WTC11 (cell line): ENCODE results near the gene SLC37A1. TPM values are rescaled to one million over a fixed set of nuclear protein-coding genes. Genes with fewer than 3 reads are reported as not detected.

Experiments used
- ATAC-seq: fragments of 200-7000 bp; cut with Tn5 transposase; 2 replicates; pipeline ENCODE4 v1.10.0; 2021; ENCODE audit warnings: mild to moderate bottlenecking, moderate library complexity
- CTCF ChIA-PET: fragments of 300-600 bp; sonication (Branson Sonifier 250); formaldehyde crosslinking; loops from one replicate; lab custom pipeline; 2021; ENCODE audit warnings: antibody characterized with exemption; lab: Charles Lee
- POLR2A ChIA-PET: fragments of 350-600 bp; sonication (Branson Sonifier 250); formaldehyde crosslinking; loops from one replicate; lab custom pipeline; 2021; ENCODE audit warnings: antibody characterized with exemption; lab: Charles Lee
- DNase-seq: peaks from one replicate; pipeline ENCODE4 v3.0.0; 2021; ENCODE audit warnings: low spot score
- H3K27ac Mint-ChIP-seq: 2 replicates; pipeline ENCODE4 v1.8.0; 2021; ENCODE audit warnings: mixed read lengths
- H3K27me3 Mint-ChIP-seq: 2 replicates; pipeline ENCODE4 v1.8.0; 2021; ENCODE audit warnings: low read depth, mild to moderate bottlenecking, moderate library complexity, mixed read lengths
- H3K36me3 Mint-ChIP-seq: 2 replicates; pipeline ENCODE4 v1.8.0; 2021; ENCODE audit warnings: mixed read lengths
- H3K4me1 Mint-ChIP-seq: 2 replicates; pipeline ENCODE4 v1.8.0; 2022; ENCODE audit warnings: mixed read lengths
- H3K4me3 Mint-ChIP-seq: 2 replicates; pipeline ENCODE4 v1.8.0; 2021; ENCODE audit warnings: mild to moderate bottlenecking, moderate library complexity, mixed read lengths
- H3K9me3 Mint-ChIP-seq: 2 replicates; pipeline ENCODE4 v1.8.0; 2021; ENCODE audit warnings: mixed read lengths
- FOXJ3 ChIP-seq: sonication (generic); formaldehyde crosslinking; IDR thresholded peaks from 2 replicates; pipeline ENCODE4 v1.9.0; 2021; ENCODE audit warnings: missing genetic modification reagents, mild to moderate bottlenecking, borderline replicate concordance
- FOXK1 ChIP-seq: sonication (generic); formaldehyde crosslinking; IDR thresholded peaks from 2 replicates; pipeline ENCODE4 v1.8.0; 2022; ENCODE audit warnings: mild to moderate bottlenecking, moderate library complexity, missing genetic modification reagents
- IRF2 ChIP-seq: sonication (generic); formaldehyde crosslinking; IDR thresholded peaks from 2 replicates; pipeline ENCODE4 v1.8.0; 2022; ENCODE audit warnings: low read depth, missing genetic modification reagents, borderline replicate concordance
- JAZF1 ChIP-seq: fragments of 250-450 bp; sonication (Bioruptor Pico); IDR thresholded peaks from 2 replicates; pipeline ENCODE4 v1.9.0; 2021; ENCODE audit warnings: moderate library complexity, mild to moderate bottlenecking, inconsistent platforms
- JUN ChIP-seq: sonication (generic); formaldehyde crosslinking; IDR thresholded peaks from 2 replicates; pipeline ENCODE4 v1.8.0; 2023; ENCODE audit warnings: mild to moderate bottlenecking, missing genetic modification reagents
- KAT7 ChIP-seq: sonication (generic); formaldehyde crosslinking; IDR thresholded peaks from 2 replicates; pipeline ENCODE4 v1.8.1; 2023; ENCODE audit warnings: missing genetic modification reagents, mild to moderate bottlenecking, borderline replicate concordance
- OVOL2 ChIP-seq: fragments of 250-450 bp; sonication (Bioruptor Pico); IDR thresholded peaks from 2 replicates; pipeline ENCODE4 v1.9.0; 2021; ENCODE audit warnings: mild to moderate bottlenecking, borderline replicate concordance
- RELA ChIP-seq: sonication (generic); formaldehyde crosslinking; IDR thresholded peaks from 2 replicates; pipeline ENCODE4 v1.8.1; 2022; ENCODE audit warnings: missing genetic modification reagents, mild to moderate bottlenecking, borderline replicate concordance
- SP1 ChIP-seq: sonication (generic); formaldehyde crosslinking; conservative IDR thresholded peaks from 2 replicates; pipeline ENCODE4 v1.8.1; 2022; ENCODE audit warnings: missing genetic modification reagents
- TP53 ChIP-seq: sonication (generic); formaldehyde crosslinking; IDR thresholded peaks from 2 replicates; pipeline ENCODE4 v1.8.1; 2023; ENCODE audit warnings: mild to moderate bottlenecking, missing genetic modification reagents
- ZNF219 ChIP-seq: sonication (generic); formaldehyde crosslinking; IDR thresholded peaks from 2 replicates; pipeline ENCODE4 v1.8.0; 2023; ENCODE audit warnings: missing genetic modification reagents, mild to moderate bottlenecking, borderline replicate concordance
- ZNF317 ChIP-seq: sonication (generic); formaldehyde crosslinking; IDR thresholded peaks from 2 replicates; pipeline ENCODE4 v1.8.1; 2023; ENCODE audit warnings: low read depth, mild to moderate bottlenecking, moderate library complexity, missing genetic modification reagents, borderline replicate concordance
- ZNF423 ChIP-seq: fragments of 250-450 bp; sonication (Bioruptor Pico); IDR thresholded peaks from 2 replicates; pipeline ENCODE4 v2.1.2; 2022; ENCODE audit warnings: mild to moderate bottlenecking, moderate library complexity
- total RNA-seq: library from RNA; stranded (reverse); gene quantifications from 3 replicates; pipeline ENCODE4 v1.2.3, GENCODE V29; 2021
- TF ChIP-seq, protein P1 (sequence below): fragments of 250-450 bp; sonication (Bioruptor Pico); IDR thresholded peaks from 2 replicates; pipeline ENCODE4 v1.9.0; 2021; ENCODE audit warnings: mild to moderate bottlenecking
- TF ChIP-seq, protein P2 (sequence below): fragments of 250-450 bp; sonication (Bioruptor Pico); IDR thresholded peaks from 2 replicates; pipeline ENCODE4 v1.8.0; 2021; ENCODE audit warnings: mild to moderate bottlenecking
- TF ChIP-seq, protein P3 (sequence below): sonication (generic); formaldehyde crosslinking; IDR thresholded peaks from 2 replicates; pipeline ENCODE4 v1.8.1; 2023; ENCODE audit warnings: mild to moderate bottlenecking, missing genetic modification reagents, moderate library complexity
- TF ChIP-seq, protein P4 (sequence below): fragments of 200-600 bp; IDR thresholded peaks from 2 replicates; pipeline ENCODE4 v1.8.0; 2022; ENCODE audit warnings: antibody characterized with exemption
- TF ChIP-seq, protein P5 (sequence below): sonication (generic); formaldehyde crosslinking; IDR thresholded peaks from 2 replicates; pipeline ENCODE4 v1.8.0; 2023; ENCODE audit warnings: missing genetic modification reagents
- TF ChIP-seq, protein P6 (sequence below): sonication (generic); formaldehyde crosslinking; IDR thresholded peaks from 2 replicates; pipeline ENCODE4 v1.8.1; 2023; ENCODE audit warnings: mild to moderate bottlenecking, moderate library complexity, missing genetic modification reagents
- TF ChIP-seq, protein P7 (sequence below): fragments of 250-450 bp; sonication (Bioruptor Pico); IDR thresholded peaks from 2 replicates; pipeline ENCODE4 v1.9.0; 2021; ENCODE audit warnings: moderate library complexity, mild to moderate bottlenecking, inconsistent platforms, borderline replicate concordance
- TF ChIP-seq, protein P8 (sequence below): fragments of 250-450 bp; sonication (Bioruptor Pico); IDR thresholded peaks from 2 replicates; pipeline ENCODE4 v1.9.0; 2021; ENCODE audit warnings: mild to moderate bottlenecking

The SLC37A1 gene
- total RNA-seq, 1 experiment from 2014 or later = 22.7 TPM

DNA sequence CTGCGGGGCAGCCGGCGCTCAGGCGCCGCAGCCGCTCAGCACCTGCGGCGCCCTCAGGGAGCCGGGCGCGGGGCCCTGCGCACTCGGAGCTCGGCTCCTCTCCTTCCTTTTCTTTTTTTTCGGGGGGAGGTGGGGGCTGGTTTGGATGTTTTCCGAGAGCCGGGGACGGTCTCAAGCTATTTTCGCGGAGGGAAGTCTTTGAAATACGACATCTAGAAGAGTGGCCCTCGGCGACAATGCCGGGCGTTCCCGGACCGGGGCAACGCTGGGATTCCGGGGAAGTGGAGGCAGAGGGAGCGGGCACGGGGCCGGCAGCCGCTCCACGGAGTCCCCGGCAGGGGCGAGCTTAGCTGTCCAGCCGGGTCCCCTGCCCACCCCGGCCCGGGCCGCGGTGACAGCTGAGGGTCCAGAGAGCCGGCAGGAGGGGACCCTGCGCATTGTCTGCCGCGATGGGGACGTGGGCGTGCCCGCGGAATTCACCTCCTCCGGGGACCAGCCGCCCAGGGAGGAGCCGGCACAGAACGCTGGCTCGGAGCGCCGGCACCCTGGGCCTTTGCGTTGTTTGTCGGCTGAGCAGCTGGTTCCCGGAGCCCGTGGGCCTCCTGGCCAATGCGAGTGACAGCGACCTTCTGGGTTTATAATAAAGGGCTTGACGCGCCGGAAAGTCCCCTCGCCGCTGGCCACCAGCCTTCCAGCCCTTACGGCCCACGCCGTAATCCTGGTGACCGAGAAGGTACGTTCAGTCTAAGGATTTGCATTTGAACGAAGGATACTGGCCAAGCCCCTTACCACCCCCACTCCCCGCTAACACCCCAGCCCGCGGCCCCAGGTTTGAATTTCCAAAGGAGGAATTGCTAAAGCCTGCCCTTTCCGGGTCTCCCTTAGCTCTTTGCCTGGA lies 582 bp downstream of the SLC37A1 start:
- Mint-ChIP-seq H3K9me3 (no peaks in the 10 kb centered on the region), H3K27ac (peak overlapping the region; percentile 50), H3K27me3 (peaks cover 16% of the 10 kb centered on the region), H3K4me1 (peaks cover 40% of the 10 kb centered on the region), H3K36me3 (peaks cover 13% of the 10 kb centered on the region), H3K4me3 (peak overlapping the region; percentile 71)
- TF ChIP-seq RELA (CRISPR knock-in tag) (no peak), ZNF423 (CRISPR knock-in tag) (0 out of 2 replicates have a peak, but pooled peaks have one; percentile 21)
- POLR2A ChIA-PET = no interaction called here
- CTCF ChIA-PET = interaction anchor here (0.9 to 1.5 kb wide), 7 partner anchors 10 to 280 kb away, joined by 3 to 6 read pairs (median 4); no protein-coding TSS in a partner anchor
- ATAC-seq = peak; percentile 65
- DNase-seq = peak; percentile 71

DNA sequence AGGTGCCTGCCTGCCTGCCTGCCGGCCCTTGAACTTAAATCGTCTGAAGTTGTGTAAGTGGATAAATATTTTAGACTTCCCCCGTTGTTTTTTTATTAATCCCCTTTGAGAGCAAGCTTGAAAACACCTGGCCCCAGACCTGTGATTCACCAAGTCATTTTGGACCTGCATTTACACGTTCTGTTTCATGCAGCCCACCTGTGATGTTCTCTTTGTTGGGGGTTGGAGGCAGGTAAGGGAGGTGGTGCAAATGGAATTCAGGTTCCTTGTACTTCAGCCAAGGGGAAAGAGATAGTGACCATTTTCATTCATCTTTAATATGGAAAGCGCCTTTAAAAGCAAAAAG lies 1.2 kb downstream of the SLC37A1 start:
- ChIA-PET POLR2A (no interaction called here), CTCF (interaction anchor here (0.9 to 1.4 kb wide), 5 partner anchors 48 to 280 kb away, joined by 3 to 6 read pairs (median 4); no protein-coding TSS in a partner anchor)
- peaks cover 40% of the 10 kb centered on the region for H3K4me1 Mint-ChIP-seq
- TF ChIP-seq SP1 (CRISPR knock-in tag) = no peak
- TF ChIP-seq, protein P1, sequence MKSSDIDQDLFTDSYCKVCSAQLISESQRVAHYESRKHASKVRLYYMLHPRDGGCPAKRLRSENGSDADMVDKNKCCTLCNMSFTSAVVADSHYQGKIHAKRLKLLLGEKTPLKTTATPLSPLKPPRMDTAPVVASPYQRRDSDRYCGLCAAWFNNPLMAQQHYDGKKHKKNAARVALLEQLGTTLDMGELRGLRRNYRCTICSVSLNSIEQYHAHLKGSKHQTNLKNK (CRISPR knock-in tag) = no peak
- TF ChIP-seq, protein P2, sequence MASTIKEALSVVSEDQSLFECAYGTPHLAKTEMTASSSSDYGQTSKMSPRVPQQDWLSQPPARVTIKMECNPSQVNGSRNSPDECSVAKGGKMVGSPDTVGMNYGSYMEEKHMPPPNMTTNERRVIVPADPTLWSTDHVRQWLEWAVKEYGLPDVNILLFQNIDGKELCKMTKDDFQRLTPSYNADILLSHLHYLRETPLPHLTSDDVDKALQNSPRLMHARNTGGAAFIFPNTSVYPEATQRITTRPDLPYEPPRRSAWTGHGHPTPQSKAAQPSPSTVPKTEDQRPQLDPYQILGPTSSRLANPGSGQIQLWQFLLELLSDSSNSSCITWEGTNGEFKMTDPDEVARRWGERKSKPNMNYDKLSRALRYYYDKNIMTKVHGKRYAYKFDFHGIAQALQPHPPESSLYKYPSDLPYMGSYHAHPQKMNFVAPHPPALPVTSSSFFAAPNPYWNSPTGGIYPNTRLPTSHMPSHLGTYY (CRISPR knock-in tag) = no peak
- TF ChIP-seq FOXJ3 (CRISPR knock-in tag) = no peak
- no peak for TF ChIP-seq JAZF1 (CRISPR knock-in tag)
- no peak for TF ChIP-seq JUN (CRISPR knock-in tag)
- TF ChIP-seq, protein P3, sequence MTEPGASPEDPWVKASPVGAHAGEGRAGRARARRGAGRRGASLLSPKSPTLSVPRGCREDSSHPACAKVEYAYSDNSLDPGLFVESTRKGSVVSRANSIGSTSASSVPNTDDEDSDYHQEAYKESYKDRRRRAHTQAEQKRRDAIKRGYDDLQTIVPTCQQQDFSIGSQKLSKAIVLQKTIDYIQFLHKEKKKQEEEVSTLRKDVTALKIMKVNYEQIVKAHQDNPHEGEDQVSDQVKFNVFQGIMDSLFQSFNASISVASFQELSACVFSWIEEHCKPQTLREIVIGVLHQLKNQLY (CRISPR knock-in tag) = no peak
- no peak for TF ChIP-seq FOXK1
- TF ChIP-seq, protein P4, sequence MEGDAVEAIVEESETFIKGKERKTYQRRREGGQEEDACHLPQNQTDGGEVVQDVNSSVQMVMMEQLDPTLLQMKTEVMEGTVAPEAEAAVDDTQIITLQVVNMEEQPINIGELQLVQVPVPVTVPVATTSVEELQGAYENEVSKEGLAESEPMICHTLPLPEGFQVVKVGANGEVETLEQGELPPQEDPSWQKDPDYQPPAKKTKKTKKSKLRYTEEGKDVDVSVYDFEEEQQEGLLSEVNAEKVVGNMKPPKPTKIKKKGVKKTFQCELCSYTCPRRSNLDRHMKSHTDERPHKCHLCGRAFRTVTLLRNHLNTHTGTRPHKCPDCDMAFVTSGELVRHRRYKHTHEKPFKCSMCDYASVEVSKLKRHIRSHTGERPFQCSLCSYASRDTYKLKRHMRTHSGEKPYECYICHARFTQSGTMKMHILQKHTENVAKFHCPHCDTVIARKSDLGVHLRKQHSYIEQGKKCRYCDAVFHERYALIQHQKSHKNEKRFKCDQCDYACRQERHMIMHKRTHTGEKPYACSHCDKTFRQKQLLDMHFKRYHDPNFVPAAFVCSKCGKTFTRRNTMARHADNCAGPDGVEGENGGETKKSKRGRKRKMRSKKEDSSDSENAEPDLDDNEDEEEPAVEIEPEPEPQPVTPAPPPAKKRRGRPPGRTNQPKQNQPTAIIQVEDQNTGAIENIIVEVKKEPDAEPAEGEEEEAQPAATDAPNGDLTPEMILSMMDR = no peak
- TF ChIP-seq ZNF219 = no peak
- TF ChIP-seq IRF2 (CRISPR knock-in tag) = no peak
- TF ChIP-seq, protein P5, sequence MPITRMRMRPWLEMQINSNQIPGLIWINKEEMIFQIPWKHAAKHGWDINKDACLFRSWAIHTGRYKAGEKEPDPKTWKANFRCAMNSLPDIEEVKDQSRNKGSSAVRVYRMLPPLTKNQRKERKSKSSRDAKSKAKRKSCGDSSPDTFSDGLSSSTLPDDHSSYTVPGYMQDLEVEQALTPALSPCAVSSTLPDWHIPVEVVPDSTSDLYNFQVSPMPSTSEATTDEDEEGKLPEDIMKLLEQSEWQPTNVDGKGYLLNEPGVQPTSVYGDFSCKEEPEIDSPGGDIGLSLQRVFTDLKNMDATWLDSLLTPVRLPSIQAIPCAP (CRISPR knock-in tag) = no peak
- no peak for TF ChIP-seq ZNF317 (CRISPR knock-in tag)
- TF ChIP-seq OVOL2 (CRISPR knock-in tag) = no peak
- TF ChIP-seq KAT7 (CRISPR knock-in tag) = no peak
- TF ChIP-seq, protein P6, sequence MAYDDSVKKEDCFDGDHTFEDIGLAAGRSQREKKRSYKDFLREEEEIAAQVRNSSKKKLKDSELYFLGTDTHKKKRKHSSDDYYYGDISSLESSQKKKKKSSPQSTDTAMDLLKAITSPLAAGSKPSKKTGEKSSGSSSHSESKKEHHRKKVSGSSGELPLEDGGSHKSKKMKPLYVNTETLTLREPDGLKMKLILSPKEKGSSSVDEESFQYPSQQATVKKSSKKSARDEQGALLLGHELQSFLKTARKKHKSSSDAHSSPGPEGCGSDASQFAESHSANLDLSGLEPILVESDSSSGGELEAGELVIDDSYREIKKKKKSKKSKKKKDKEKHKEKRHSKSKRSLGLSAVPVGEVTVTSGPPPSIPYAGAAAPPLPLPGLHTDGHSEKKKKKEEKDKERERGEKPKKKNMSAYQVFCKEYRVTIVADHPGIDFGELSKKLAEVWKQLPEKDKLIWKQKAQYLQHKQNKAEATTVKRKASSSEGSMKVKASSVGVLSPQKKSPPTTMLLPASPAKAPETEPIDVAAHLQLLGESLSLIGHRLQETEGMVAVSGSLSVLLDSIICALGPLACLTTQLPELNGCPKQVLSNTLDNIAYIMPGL (CRISPR knock-in tag) = no peak
- TF ChIP-seq, protein P7, sequence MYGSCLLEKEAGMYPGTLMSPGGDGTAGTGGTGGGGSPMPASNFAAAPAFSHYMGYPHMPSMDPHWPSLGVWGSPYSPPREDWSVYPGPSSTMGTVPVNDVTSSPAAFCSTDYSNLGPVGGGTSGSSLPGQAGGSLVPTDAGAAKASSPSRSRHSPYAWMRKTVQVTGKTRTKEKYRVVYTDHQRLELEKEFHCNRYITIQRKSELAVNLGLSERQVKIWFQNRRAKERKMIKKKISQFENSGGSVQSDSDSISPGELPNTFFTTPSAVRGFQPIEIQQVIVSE (CRISPR knock-in tag) = no peak
- TF ChIP-seq TP53 (CRISPR knock-in tag) = no peak
- TF ChIP-seq, protein P8, sequence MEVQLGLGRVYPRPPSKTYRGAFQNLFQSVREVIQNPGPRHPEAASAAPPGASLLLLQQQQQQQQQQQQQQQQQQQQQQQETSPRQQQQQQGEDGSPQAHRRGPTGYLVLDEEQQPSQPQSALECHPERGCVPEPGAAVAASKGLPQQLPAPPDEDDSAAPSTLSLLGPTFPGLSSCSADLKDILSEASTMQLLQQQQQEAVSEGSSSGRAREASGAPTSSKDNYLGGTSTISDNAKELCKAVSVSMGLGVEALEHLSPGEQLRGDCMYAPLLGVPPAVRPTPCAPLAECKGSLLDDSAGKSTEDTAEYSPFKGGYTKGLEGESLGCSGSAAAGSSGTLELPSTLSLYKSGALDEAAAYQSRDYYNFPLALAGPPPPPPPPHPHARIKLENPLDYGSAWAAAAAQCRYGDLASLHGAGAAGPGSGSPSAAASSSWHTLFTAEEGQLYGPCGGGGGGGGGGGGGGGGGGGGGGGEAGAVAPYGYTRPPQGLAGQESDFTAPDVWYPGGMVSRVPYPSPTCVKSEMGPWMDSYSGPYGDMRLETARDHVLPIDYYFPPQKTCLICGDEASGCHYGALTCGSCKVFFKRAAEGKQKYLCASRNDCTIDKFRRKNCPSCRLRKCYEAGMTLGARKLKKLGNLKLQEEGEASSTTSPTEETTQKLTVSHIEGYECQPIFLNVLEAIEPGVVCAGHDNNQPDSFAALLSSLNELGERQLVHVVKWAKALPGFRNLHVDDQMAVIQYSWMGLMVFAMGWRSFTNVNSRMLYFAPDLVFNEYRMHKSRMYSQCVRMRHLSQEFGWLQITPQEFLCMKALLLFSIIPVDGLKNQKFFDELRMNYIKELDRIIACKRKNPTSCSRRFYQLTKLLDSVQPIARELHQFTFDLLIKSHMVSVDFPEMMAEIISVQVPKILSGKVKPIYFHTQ = no peak
- ATAC-seq (peak; percentile 8; the same call in 1 of the 2 replicates), DNase-seq (no peak)
- peak overlapping the region; percentile 50 for H3K27ac Mint-ChIP-seq
- H3K36me3 Mint-ChIP-seq = peaks cover 19% of the 10 kb centered on the region
- H3K9me3 Mint-ChIP-seq = no peaks in the 10 kb centered on the region
- H3K27me3 Mint-ChIP-seq = peaks cover 14% of the 10 kb centered on the region
- H3K4me3 Mint-ChIP-seq = peak overlapping the region; percentile 71
